Measurements from ENCODE around the gene EPB41L3. TPM values are rescaled to one million over a fixed set of nuclear protein-coding genes. Genes with fewer than 3 reads are reported as not detected.

EPB41L3 gene
- total RNA-seq (2014; rRNA removed; shearing (Covaris generic)) (not detected in 2 replicates), total RNA-seq (2022) (not detected in 2 replicates), Bru-seq, nascent RNA (percentile 1 among the genes with signal in this experiment), BruChase-seq, experiment 1, labeled RNA remaining after a 6-hour chase (percentile 1 among the genes with signal in this experiment), BruChase-seq, experiment 2, labeled RNA remaining after a 2-hour chase (not detected)
- long read RNA-seq: 0 reads

- no peak within 1 kb of the TSS for H3K4me3 ChIP-seq (ENCODE audit: low read depth, low read length, poor library complexity, severe bottlenecking)
- no peaks in the 10 kb centered on the region for H3K9me2 ChIP-seq (ENCODE audit: insufficient read depth, low read length)
- H4K20me1 ChIP-seq (ENCODE audit: insufficient read depth, low read length): no peaks in the 10 kb centered on the region
- H2AFZ ChIP-seq (ENCODE audit: low read length): no peak within 1 kb of the TSS
- no peaks in the 10 kb centered on the region for H3K36me3 ChIP-seq (ENCODE audit: insufficient read depth, low read length)
- no peak for DNase-seq (ENCODE audit: low spot score)
- no peak for TF ChIP-seq EZH2phosphoT487 (IDR thresholded peaks at IDR 0.05; ENCODE audit: borderline replicate concordance, low read depth, low read length)
- TF ChIP-seq, protein P1, sequence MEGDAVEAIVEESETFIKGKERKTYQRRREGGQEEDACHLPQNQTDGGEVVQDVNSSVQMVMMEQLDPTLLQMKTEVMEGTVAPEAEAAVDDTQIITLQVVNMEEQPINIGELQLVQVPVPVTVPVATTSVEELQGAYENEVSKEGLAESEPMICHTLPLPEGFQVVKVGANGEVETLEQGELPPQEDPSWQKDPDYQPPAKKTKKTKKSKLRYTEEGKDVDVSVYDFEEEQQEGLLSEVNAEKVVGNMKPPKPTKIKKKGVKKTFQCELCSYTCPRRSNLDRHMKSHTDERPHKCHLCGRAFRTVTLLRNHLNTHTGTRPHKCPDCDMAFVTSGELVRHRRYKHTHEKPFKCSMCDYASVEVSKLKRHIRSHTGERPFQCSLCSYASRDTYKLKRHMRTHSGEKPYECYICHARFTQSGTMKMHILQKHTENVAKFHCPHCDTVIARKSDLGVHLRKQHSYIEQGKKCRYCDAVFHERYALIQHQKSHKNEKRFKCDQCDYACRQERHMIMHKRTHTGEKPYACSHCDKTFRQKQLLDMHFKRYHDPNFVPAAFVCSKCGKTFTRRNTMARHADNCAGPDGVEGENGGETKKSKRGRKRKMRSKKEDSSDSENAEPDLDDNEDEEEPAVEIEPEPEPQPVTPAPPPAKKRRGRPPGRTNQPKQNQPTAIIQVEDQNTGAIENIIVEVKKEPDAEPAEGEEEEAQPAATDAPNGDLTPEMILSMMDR (conservative IDR thresholded peaks at IDR 0.05; ENCODE audit: low read length): no peak
- ChIA-PET CTCF (ENCODE audit: unreplicated experiment) (no interaction called here), POLR2A (interaction anchor here (0.6 to 0.7 kb wide), 2 partner anchors 87 to 142 kb away, joined by 3 read pairs; no protein-coding TSS in a partner anchor)
- H3K4me2 ChIP-seq (ENCODE audit: low read length): no peak within 1 kb of the TSS
- no peak within 1 kb of the TSS for H3K27ac ChIP-seq (ENCODE audit: low read depth, low read length, poor library complexity, severe bottlenecking)
- no peaks in the 10 kb centered on the region for H3K79me2 ChIP-seq (ENCODE audit: insufficient read depth, low read depth, low read length)
- no peaks in the 10 kb centered on the region for H3K4me1 ChIP-seq (ENCODE audit: insufficient read depth, low read length, poor library complexity, severe bottlenecking)
- BruUV-seq (replicated peaks): no TSS peak
- no peaks in the 10 kb centered on the region for H3K9me3 ChIP-seq (ENCODE audit: low read length)
- intact Hi-C loops (cut with micrococcal nuclease; ENCODE audit: unreplicated experiment): no loop called here
Observed at GRCh38 chr18:5543773-5544389, at the start of gene EPB41L3. Gene EPB41L3, minus strand, starts transcription at chr18:5543997. Its CDS starts 54,814 bp downstream, at chr18:5489183.

DNA sequence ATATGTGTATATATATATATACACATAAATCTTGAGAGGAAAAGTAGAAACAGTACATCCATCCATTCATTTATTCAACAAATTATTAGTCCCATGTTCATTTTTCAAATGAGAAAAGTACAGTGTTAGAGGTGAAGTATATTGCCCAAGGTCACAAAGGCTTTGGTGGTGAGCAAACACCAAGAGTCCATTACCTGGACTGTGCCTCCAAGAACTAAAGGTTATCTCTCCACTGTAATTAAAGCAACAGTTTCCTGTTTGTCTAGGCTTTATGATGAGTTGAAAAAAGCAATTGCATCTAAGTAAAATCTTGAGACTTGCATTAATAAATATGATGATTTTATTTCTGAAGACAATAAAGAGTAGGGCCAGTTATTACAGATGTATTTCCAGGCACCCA lies 44.7 kb upstream of the EPB41L3 start:
- no peak for DNase-seq (ENCODE audit: low spot score)
- Histone ChIP-seq H3K9me3 (ENCODE audit: low read length) (no peaks in the 10 kb centered on the region), H3K4me3 (ENCODE audit: low read depth, low read length, poor library complexity, severe bottlenecking) (no peak overlapping the region), H3K4me2 (ENCODE audit: low read length) (no peak overlapping the region), H2AFZ (ENCODE audit: low read length) (no peak overlapping the region), H3K36me3 (ENCODE audit: insufficient read depth, low read length) (no peaks in the 10 kb centered on the region), H3K27ac (ENCODE audit: low read depth, low read length, poor library complexity, severe bottlenecking) (no peak overlapping the region), H3K4me1 (ENCODE audit: insufficient read depth, low read length, poor library complexity, severe bottlenecking) (no peaks in the 10 kb centered on the region), H3K9me2 (ENCODE audit: insufficient read depth, low read length) (no peaks in the 10 kb centered on the region), H3K79me2 (ENCODE audit: insufficient read depth, low read depth, low read length) (no peaks in the 10 kb centered on the region), H4K20me1 (ENCODE audit: insufficient read depth, low read length) (no peaks in the 10 kb centered on the region)
- intact Hi-C loops (cut with micrococcal nuclease; ENCODE audit: unreplicated experiment): loop anchor here (10.0 kb wide), 1 partner anchor 64 kb away; no protein-coding TSS in a partner anchor
- no peak for TF ChIP-seq EZH2phosphoT487 (IDR thresholded peaks at IDR 0.05; ENCODE audit: borderline replicate concordance, low read depth, low read length)
- TF ChIP-seq, protein P1 (conservative IDR thresholded peaks at IDR 0.05; ENCODE audit: low read length): no peak
- no TSS peak for BruUV-seq (replicated peaks)
- POLR2A ChIA-PET: no interaction called here
- CTCF ChIA-PET (ENCODE audit: unreplicated experiment): no interaction called here

DNA sequence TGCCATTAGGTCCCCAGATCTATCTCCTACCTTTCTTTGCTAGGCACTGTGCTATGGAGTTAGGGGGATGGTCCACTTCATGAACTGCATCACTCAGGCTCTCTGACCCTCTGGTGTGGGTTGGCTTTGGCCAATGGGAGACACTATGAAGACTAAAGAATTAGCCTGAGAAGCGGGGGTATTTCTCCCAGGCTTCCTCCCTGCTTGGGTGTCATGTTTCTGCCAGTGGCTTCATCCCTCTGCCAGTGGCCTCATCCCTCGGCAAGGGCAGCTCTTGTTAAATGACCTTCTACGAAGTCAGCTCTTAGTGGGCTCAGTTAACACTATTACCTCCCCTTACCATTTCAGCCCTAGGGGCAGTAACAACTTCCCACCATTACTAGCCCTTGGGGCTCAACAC lies 41.9 kb upstream of the EPB41L3 start:
- TF ChIP-seq, protein P1 (conservative IDR thresholded peaks at IDR 0.05; ENCODE audit: low read length): no peak
- TF ChIP-seq EZH2phosphoT487 (IDR thresholded peaks at IDR 0.05; ENCODE audit: borderline replicate concordance, low read depth, low read length): no peak
- Histone ChIP-seq H3K27ac (ENCODE audit: low read depth, low read length, poor library complexity, severe bottlenecking) (no peak overlapping the region), H3K9me2 (ENCODE audit: insufficient read depth, low read length) (no peaks in the 10 kb centered on the region), H3K9me3 (ENCODE audit: low read length) (no peaks in the 10 kb centered on the region), H2AFZ (ENCODE audit: low read length) (no peak overlapping the region), H3K4me1 (ENCODE audit: insufficient read depth, low read length, poor library complexity, severe bottlenecking) (no peaks in the 10 kb centered on the region), H4K20me1 (ENCODE audit: insufficient read depth, low read length) (no peaks in the 10 kb centered on the region), H3K4me2 (ENCODE audit: low read length) (no peak overlapping the region), H3K4me3 (ENCODE audit: low read depth, low read length, poor library complexity, severe bottlenecking) (no peak overlapping the region), H3K79me2 (ENCODE audit: insufficient read depth, low read depth, low read length) (no peaks in the 10 kb centered on the region), H3K36me3 (ENCODE audit: insufficient read depth, low read length) (no peaks in the 10 kb centered on the region)
- intact Hi-C loops (cut with micrococcal nuclease; ENCODE audit: unreplicated experiment): loop anchor here (10.0 kb wide), 1 partner anchor 61 kb away; no protein-coding TSS in a partner anchor
- BruUV-seq (replicated peaks): no TSS peak
- no peak for DNase-seq (ENCODE audit: low spot score)
- POLR2A ChIA-PET: interaction anchor here (0.6 kb wide), 1 partner anchor 38 kb away, joined by 3 read pairs; no protein-coding TSS in a partner anchor
- CTCF ChIA-PET (ENCODE audit: unreplicated experiment): no interaction called here

Data from OCI-LY7 (cell line).